Measurements from ENCODE around the gene FAM149A.

FAM149A gene

DNA sequence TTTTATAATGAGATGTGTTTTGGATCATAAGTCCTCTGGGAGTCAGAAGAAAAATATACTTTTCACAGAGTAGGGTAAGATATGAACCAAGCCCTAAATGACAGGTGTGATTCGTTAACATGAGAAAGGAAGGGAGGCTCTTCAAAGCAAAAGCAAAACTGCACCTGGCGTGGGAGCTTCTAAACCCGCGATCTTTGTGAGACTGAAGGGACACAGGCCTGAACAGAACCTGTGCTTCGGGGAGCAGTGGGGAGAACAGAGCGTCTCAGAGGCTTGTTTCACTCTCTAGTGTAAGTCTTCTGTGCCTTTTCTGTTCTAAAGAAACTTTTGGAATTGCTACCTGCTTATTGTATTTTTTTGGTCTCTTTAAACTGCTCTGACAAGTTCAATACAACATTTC lies 56.6 kb downstream of the FAM149A start:
- peak; percentile 41 for DNase-seq

DNA sequence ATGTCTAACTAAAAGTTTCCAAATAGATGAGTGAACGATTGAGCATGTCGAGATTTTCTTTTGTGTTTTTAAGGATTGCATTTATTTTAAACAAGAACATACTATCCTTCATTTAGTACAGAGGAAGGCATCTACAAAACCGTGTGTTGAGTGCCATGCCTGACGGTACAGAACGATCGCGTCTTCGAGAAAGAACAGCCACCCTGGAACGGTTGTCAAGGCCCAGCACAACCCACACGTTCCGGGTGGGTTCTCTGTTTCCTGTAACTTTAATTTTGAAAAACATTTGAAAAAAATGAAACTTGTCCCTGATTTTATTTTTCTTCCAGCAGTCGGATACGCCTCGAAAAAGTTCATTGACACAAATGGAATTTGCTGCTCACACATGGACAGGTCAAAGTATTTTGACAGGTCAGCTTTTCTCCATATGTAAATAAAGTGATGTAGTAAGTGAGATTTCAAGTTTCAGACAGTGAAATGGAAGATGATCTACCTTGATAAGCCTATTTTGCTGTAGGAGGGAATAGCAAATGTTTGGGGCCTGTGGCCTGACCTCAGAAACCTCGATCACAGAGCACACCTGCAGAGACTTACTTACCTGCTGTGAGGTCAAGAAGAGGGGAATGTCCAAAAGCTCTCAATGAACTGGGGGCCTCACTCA lies 62.5 kb downstream of the FAM149A start:
- DNase-seq = no peak

DNA sequence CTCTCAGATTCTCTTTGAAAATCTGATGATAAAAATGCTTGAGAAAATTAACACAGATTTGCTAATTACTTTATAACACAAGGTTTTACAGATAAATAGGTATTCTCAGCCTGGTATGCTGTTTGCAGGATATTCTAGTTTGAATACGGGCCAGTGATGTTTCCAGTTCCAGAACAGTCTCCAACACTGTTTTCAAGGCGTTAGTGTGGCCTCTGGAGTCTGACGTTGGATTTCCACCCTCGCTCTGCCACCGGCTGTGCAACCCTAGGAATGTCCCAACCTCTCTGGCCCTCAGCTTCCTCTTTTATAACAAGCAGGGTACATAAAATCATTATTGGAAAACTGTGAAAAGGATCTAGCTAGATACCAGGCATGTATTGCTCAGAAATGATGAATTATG lies 63.1 kb downstream of the FAM149A start:
- DNase-seq = no peak

GRCh38 chr4:186168750-186169149 lies 64.2 kb downstream of the FAM149A start:
- DNase-seq = no peak

DNA sequence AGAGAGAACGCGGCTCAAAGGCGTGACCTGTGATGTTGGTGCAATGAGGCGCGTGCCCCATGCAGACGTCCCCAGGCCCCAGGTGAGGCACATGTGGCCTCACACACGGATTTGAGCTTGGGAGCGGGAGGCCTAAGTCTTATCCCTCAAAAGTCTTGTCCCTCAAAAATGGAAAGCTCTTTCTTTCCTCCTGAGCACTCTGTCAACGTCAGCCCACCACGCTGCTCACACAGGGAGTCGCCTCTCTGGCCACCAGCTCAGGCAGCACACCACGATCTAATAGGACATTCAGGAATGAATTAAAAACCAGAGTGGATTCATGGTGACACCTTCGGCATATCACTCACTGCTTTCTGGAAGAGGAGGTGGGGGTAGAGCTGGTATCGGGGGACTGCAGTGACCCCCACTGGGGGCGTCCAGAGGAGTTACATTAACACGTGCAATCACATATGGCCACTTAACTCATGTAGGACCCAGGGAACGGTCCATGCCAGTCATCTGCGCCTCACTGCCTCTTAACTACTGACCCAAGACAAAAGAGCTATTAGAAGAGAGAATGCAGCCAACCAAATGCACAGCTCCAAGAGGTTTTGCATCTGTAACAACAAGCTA lies 64.9 kb downstream of the FAM149A start:
- no peak for DNase-seq

GRCh38 chr4:186169945-186170802 lies 65.7 kb downstream of the FAM149A start:
- no peak for DNase-seq

DNA sequence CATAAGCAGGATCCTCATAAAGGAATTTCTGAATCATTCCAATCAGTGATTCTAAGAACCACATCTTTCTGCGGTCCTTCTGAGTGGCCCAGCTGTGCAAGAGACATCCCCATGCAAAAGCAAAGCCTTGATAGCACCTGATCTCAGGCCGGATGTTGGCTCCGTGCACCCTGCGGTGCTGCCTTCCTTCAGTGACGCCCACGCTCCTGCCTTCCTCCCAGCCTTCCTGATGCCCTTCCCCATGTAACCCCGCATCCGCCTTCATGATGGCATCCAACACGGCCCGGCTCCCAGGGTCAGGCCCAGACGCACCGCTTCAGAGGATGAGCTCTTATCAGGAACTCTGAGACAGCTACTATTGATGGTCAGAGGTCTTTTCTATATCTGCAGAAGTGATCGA lies 66.5 kb downstream of the FAM149A start:
- DNase-seq = no peak

DNA sequence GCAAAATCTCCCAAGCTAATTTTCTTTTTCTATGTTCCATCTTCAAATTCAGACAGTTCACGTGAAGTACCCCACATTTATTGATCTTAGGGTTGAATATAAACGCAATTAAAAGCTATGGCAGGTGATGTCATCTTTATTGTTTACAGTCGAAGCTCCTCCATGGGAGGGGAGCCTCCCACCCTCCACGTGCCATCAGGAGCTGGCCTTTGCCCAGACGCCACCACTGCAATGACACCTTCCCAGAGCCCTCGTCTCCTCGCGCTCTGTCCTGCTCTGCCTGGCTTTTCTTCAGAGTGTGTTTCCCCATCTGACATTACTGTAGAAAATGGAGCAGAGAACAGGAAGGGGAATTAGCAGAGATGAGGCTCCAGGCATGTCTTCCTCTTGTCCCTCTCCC lies 68.0 kb downstream of the FAM149A start:
- DNase-seq = no peak

DNA sequence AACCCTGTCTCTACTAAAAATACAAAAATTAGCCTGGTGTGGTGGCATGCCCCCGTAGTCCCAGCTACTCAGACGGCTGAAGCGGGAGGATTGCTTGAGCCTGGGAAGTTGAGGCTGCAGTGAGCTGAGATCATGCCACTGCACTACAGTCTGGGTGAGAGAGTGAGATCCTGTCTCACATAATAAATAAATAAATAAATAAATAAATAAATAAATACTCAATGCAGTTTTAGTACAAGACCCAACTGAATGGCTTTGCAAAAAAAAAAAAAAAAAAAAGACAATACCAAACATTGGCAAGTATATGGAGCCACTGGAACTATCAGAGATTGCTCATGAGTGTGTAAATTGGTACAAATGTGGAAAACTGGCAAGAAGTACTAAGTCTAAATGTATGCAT lies 83.6 kb downstream of the FAM149A start:
- no peak for DNase-seq

DNA sequence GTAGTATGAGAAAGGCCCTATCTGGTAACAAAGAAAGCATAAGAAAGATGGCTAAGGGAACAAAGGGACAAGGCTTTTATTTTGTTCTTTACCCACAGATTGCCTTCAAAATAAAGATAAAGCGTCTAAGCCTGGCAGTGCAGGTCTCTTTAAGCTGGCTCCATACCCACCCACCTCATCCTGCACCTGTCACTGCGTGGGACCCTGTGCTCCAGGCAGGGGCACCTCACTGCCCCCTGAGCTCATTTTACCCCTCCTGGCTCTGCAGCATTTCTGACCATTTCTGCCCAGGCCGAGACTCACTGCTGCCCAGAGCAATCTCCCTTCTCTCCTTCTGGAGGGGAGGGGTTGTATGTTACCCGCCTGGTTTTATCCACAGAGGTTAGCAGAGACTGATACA lies 85.2 kb downstream of the FAM149A start:
- DNase-seq = no peak

DNA sequence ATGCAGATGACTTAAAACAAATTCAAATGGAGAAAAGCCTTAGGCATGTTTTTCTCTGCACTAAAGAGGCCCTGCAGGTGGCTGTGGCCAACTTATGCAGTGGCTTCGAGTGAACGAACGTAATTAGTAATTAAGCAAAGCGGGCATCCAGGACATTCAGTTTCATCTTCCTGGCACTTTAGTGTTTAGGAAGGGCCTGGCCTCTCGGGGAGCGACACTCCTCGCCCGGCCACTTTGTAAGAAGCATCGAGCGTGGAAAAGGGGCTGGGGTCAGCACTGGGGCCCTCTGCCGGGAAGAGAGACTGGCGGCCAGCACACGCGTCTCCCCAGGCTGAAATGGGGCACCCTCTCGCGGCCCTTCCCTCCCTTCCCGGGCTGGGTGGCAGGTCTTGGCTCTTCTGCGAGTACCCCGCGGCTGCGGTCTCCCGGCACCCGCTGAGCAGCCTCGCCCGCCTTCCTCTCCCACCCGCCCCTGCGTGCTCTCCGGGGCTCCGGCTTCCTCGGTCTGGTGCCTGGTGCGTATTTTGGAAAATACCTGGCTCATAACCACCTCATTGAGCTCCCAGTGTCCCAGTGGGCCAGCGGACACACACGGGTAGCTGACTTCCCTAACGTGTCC lies 86.2 kb downstream of the FAM149A start:
- DNase-seq = peak; percentile 60

GRCh38 chr4:186191200-186192065 lies 86.9 kb downstream of the FAM149A start, which contains the start of gene CYP4V2:
Gene CYP4V2 (plus strand): TSS chr4:186191567. CDS start chr4:186191824, 257 bp downstream.
- DNase-seq = peak; percentile 91

GRCh38 chr4:186192066-186192612 lies 87.6 kb downstream of the FAM149A start:
- DNase-seq = no peak

GRCh38 chr4:186193851-186194250 lies 89.3 kb downstream of the FAM149A start:
- DNase-seq = no peak

GRCh38 chr4:186196063-186196462 lies 91.6 kb downstream of the FAM149A start:
- no peak for DNase-seq

DNA sequence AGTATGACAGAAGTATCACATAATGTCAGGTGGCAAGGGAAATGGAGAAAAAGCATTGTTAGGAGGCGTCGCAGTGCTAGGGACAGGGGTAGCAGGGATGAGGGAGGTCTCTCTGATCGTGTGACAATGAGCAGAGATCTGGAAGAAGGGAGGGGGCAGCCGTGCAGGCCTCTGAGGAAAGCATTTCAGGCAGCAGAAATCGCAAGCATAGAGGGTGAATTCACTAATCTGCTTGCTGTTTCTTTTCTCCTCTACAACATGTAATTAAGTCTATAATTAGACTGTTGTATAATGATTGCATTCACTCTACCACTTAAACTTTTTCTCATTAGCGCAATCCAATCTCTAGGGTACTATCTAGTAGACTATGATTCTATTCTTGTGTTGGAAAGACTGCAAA lies 96.0 kb downstream of the FAM149A start:
- no peak for DNase-seq

- no peak for DNase-seq
Measured at GRCh38 chr4:186201010-186201409, 96.5 kb downstream of the FAM149A start.

- DNase-seq = peak; percentile 73
Measured at GRCh38 chr4:186201535-186202230, 97.2 kb downstream of the FAM149A start.

DNA sequence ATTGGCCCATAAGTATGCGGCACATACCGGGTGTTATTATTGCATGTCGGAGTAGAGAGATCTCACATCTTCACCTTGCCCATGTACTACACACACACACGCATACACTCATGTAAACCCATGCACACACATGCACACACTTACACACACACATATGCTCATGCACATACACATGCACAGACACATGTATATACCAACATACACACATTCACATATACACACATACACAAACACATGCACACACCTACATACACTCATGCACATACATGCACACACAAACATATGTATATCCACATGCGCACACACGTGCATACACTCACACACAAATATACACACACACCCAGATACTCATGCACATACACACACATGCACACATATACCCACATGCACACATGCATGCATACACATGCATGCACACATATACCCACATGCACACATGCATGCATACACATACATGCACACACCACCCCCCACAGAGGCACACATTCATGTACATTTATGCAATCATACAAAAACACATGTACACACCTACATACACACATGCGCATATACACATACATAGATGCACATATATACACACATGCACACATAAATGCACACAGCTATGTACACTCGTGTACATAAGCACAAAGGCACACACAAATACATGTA lies 98.1 kb downstream of the FAM149A start:
- no peak for DNase-seq

DNA sequence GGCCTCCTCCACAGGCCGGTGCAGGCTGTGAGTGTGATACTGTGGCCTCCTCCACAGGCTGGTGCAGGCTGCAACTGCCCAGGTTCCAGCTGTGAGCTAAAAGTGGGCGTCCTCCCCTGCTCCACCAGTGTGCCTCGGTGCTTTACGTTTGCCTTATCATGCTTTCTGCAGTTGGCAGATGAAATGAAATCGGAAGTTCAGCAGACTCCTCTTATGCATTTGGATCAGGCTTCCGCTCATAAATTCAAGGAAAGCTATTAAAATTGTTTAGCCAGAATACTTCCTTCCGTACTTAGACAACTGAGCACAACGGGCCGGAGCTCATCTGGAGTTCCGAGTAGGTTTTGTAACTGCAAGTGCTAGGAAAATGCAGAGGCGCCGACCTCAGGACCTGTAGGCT lies 98.9 kb downstream of the FAM149A start:
- DNase-seq = no peak

DNA sequence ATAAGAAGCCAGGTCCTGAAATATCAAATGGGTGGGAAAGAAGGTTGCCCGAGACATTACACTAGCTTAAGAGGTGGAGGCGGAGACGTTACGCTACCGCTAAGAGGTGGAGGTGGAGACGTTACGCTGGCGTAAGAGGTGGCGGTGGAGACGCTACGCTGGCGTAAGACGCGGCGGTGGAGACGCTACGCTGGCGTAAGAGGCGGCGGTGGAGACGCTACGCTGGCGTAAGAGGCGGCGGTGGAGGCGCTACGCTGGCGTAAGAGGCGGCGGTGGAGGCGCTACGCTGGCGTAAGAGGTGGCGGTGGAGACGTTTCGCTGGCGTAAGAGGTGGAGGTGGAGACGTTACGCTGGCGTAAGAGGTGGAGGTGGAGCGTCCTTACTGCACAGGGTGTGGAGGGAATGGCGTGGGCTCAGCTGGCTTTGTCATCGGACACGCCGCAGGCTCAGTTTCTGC lies 99.6 kb downstream of the FAM149A start:
- DNase-seq = peak; percentile 73
